H1 (cell line): ENCODE results near the gene BCL2A1. TPM values are rescaled to one million over a fixed set of nuclear protein-coding genes. Genes with fewer than 3 reads are reported as not detected.

Experiments
- CTCF ChIA-PET: fragments of 300-600 bp; sonication (Branson Sonifier 250); formaldehyde crosslinking; loops from one replicate; lab custom pipeline; 2021; ENCODE audit not compliant: partially characterized antibody; lab: Charles Lee
- POLR2A ChIA-PET: fragments of 300-600 bp; sonication (Branson Sonifier 250); formaldehyde crosslinking; loops from one replicate; lab custom pipeline; 2021; ENCODE audit warnings: inconsistent platforms; ENCODE audit not compliant: partially characterized antibody; lab: Charles Lee
- DNase-seq, 2 experiments: peaks; one replicate each; pipeline versions ENCODE4 v3.0.0 to v3.0.0-alpha.2; 2010 to 2022; ENCODE audit warnings: low spot score in 2 of 2, low read depth in 1 of 2, mixed read lengths in 1 of 2
- FAIRE-seq: peaks from 2 replicates; lab custom pipeline; 2011; peaks lifted over from hg19 to GRCh38; lab: Jason Lieb, UNC
- H2AFZ ChIP-seq: 2 replicates; pipeline ENCODE4 v1.8.1; 2012; ENCODE audit warnings: low read length, inconsistent platforms
- H2AK5ac ChIP-seq: 2 replicates; pipeline ENCODE4 v1.6.1; 2013; ENCODE audit warnings: low read depth, low read length
- H2BK120ac ChIP-seq: replicated peaks from 2 replicates; pipeline ENCODE3; 2013; ENCODE audit warnings: low read depth, low read length, inconsistent platforms
- H2BK12ac ChIP-seq: 2 replicates; pipeline ENCODE4 v1.6.1; 2013; ENCODE audit warnings: low read depth, low read length
- H2BK15ac ChIP-seq: 2 replicates; pipeline ENCODE4 v1.6.1; 2013; ENCODE audit warnings: low read length
- H2BK20ac ChIP-seq: 2 replicates; pipeline ENCODE4 v1.6.1; 2013; ENCODE audit warnings: low read length
- H2BK5ac ChIP-seq: 2 replicates; pipeline ENCODE4 v1.6.1; 2013; ENCODE audit warnings: low read depth, low read length
- H3K14ac ChIP-seq: 2 replicates; pipeline ENCODE4 v1.6.1; 2013; ENCODE audit warnings: inconsistent platforms; ENCODE audit not compliant: insufficient read length
- H3K18ac ChIP-seq: 2 replicates; pipeline ENCODE4 v1.6.1; 2013; ENCODE audit warnings: low read length; ENCODE audit errors: extremely low read depth
- H3K23ac ChIP-seq: 2 replicates; pipeline ENCODE4 v1.6.1; 2013; ENCODE audit warnings: inconsistent platforms; ENCODE audit not compliant: insufficient read length
- H3K23me2 ChIP-seq: 2 replicates; pipeline ENCODE4 v1.6.1; 2013; ENCODE audit warnings: low read depth, low read length
- H3K27ac ChIP-seq: 2 replicates; pipeline ENCODE4 v1.6.1; 2011; ENCODE audit warnings: low read depth, low read length, inconsistent platforms
- H3K27me3 ChIP-seq, 4 experiments: replicated peaks in 1 of 4; 1 replicate in 1 of 4; 2 replicates in 3 of 4; pipeline versions ENCODE4 v1.6.1 to v1.8.1; 2011 to 2013; ENCODE audit warnings: low read length in 3 of 4, mild to moderate bottlenecking in 3 of 4, inconsistent platforms in 2 of 4, mixed read lengths in 2 of 4, moderate library complexity in 1 of 4; ENCODE audit not compliant: control insufficient read depth in 3 of 4, insufficient read depth in 3 of 4; ENCODE audit errors: extremely low read depth in 1 of 4
- H3K36me3 ChIP-seq, 4 experiments: 2 replicates each; pipeline versions ENCODE4 v1.6.1 to v1.8.1; 2011 to 2013; ENCODE audit warnings: mild to moderate bottlenecking in 4 of 4, low read length in 3 of 4, moderate library complexity in 2 of 4, control low read depth in 1 of 4, inconsistent platforms in 1 of 4; ENCODE audit not compliant: insufficient read depth in 4 of 4, control insufficient read depth in 2 of 4
- H3K4ac ChIP-seq: replicated peaks from 2 replicates; pipeline ENCODE3; 2013; ENCODE audit warnings: low read length, low read depth, mixed read lengths, inconsistent platforms; ENCODE audit not compliant: insufficient read length
- H3K4me1 ChIP-seq, 4 experiments: replicated peaks in 1 of 4; 1 replicate in 1 of 4; 2 replicates in 3 of 4; pipeline versions ENCODE4 v1.6.1 to v1.8.1; 2011 to 2013; ENCODE audit warnings: low read length in 3 of 4, inconsistent platforms in 2 of 4, mixed read lengths in 1 of 4; ENCODE audit not compliant: insufficient read depth in 4 of 4, control insufficient read depth in 3 of 4
- H3K4me2 ChIP-seq, 2 experiments: 2 replicates each; pipeline versions ENCODE4 v1.6.1 to v1.8.1; 2011 to 2013; ENCODE audit warnings: low read depth in 2 of 2, low read length in 2 of 2, control low read depth in 1 of 2, inconsistent platforms in 1 of 2, mild to moderate bottlenecking in 1 of 2; ENCODE audit not compliant: insufficient read depth in 1 of 2
- H3K4me3 ChIP-seq, 4 experiments: fragments of 200-600, 300-600 bp in 1 of 4; sonication (generic), shearing (Covaris generic), sonication (Bioruptor Twin) in 1 of 4; 2 replicates each; pipeline versions ENCODE4 v1.5.1 to v1.8.1; 2011 to 2016; ENCODE audit warnings: low read length in 4 of 4, low read depth in 3 of 4, control low read depth in 2 of 4, inconsistent platforms in 2 of 4, mild to moderate bottlenecking in 2 of 4, mixed read lengths in 1 of 4, moderate library complexity in 1 of 4; ENCODE audit not compliant: insufficient read depth in 2 of 4; ENCODE audit errors: extremely low read depth in 1 of 4
- H3K56ac ChIP-seq: replicated peaks from 2 replicates; pipeline ENCODE3; 2013; ENCODE audit warnings: low read depth, mild to moderate bottlenecking, mixed read lengths, low read length, inconsistent platforms; ENCODE audit not compliant: insufficient read length
- H3K79me1 ChIP-seq: 2 replicates; pipeline ENCODE4 v1.6.1; 2013; ENCODE audit warnings: low read depth, low read length, control low read depth
- H3K79me2 ChIP-seq, 2 experiments: 2 replicates each; pipeline versions ENCODE4 v1.6.1 to v1.8.1; 2012 to 2013; ENCODE audit warnings: low read length in 2 of 2, mild to moderate bottlenecking in 2 of 2, inconsistent platforms in 1 of 2; ENCODE audit not compliant: insufficient read depth in 2 of 2, control insufficient read depth in 1 of 2
- H3K9ac ChIP-seq, 4 experiments: replicated peaks in 1 of 4; 1 replicate in 1 of 4; 2 replicates in 3 of 4; pipeline versions ENCODE4 v1.6.1 to v1.8.1; 2011 to 2013; ENCODE audit warnings: low read depth in 3 of 4, low read length in 3 of 4, control low read depth in 2 of 4, mild to moderate bottlenecking in 2 of 4, moderate library complexity in 2 of 4, inconsistent platforms in 1 of 4; ENCODE audit errors: extremely low read depth in 1 of 4
- H3K9me3 ChIP-seq, 2 experiments: 2 replicates each; pipeline versions ENCODE4 v1.6.1 to v1.8.1; 2012 to 2013; ENCODE audit warnings: mild to moderate bottlenecking in 2 of 2, moderate library complexity in 2 of 2, control low read depth in 1 of 2, inconsistent platforms in 1 of 2, low read depth in 1 of 2, low read length in 1 of 2, mixed read lengths in 1 of 2; ENCODE audit not compliant: insufficient read depth in 2 of 2
- H4K20me1 ChIP-seq, 2 experiments: replicated peaks in 1 of 2; 2 replicates each; pipeline versions ENCODE3 to v1.8.1; 2011 to 2013; ENCODE audit warnings: inconsistent platforms in 2 of 2, low read length in 2 of 2, mild to moderate bottlenecking in 1 of 2; ENCODE audit not compliant: insufficient read depth in 2 of 2, control insufficient read depth in 1 of 2
- H4K5ac ChIP-seq: 2 replicates; pipeline ENCODE4 v1.6.1; 2013; ENCODE audit warnings: low read length, low read depth, mixed read lengths, inconsistent platforms; ENCODE audit not compliant: insufficient read length
- H4K8ac ChIP-seq: 2 replicates; pipeline ENCODE4 v1.8.0; 2013; ENCODE audit warnings: mild to moderate bottlenecking, moderate library complexity, low read length, inconsistent platforms; ENCODE audit not compliant: insufficient read depth; ENCODE audit errors: extremely low read depth
- H4K91ac ChIP-seq: replicated peaks from 2 replicates; pipeline ENCODE3; 2013; ENCODE audit warnings: low read length, mixed read lengths, inconsistent platforms; ENCODE audit not compliant: insufficient read length
- ATF2 ChIP-seq: IDR thresholded peaks from 2 replicates; pipeline ENCODE4 v1.6.1; 2012; ENCODE audit warnings: low read length, inconsistent platforms
- BACH1 ChIP-seq: IDR thresholded peaks from 2 replicates; pipeline ENCODE4 v1.6.1; 2012; ENCODE audit warnings: low read length, improper control_type of control experiment
- CEBPB ChIP-seq: IDR thresholded peaks from 2 replicates; pipeline ENCODE4 v1.6.1; 2012; ENCODE audit warnings: low read depth, low read length
- CREB1 ChIP-seq: IDR thresholded peaks from 2 replicates; pipeline ENCODE4 v1.6.1; 2012; ENCODE audit warnings: inconsistent platforms
- GTF2F1 ChIP-seq: IDR thresholded peaks from 2 replicates; pipeline ENCODE4 v1.6.1; 2012; ENCODE audit warnings: low read depth, low read length, improper control_type of control experiment, borderline replicate concordance
- NANOG ChIP-seq: IDR thresholded peaks from 2 replicates; pipeline ENCODE4 v1.6.1; 2011; ENCODE audit warnings: low read length, low read depth, mild to moderate bottlenecking, inconsistent platforms; ENCODE audit not compliant: insufficient read depth, poor library complexity, severe bottlenecking
- PHF8 ChIP-seq: fragments of 200-600 bp; sonication (generic); conservative IDR thresholded peaks from 2 replicates; pipeline ENCODE4 v1.7.1; 2012; ENCODE audit warnings: low read depth, mild to moderate bottlenecking, inconsistent platforms, low read length, moderate library complexity
- SIX5 ChIP-seq: IDR thresholded peaks from 2 replicates; pipeline ENCODE4 v1.6.1; 2011; ENCODE audit warnings: mild to moderate bottlenecking, low read depth, low read length
- SP2 ChIP-seq: IDR thresholded peaks from 2 replicates; pipeline ENCODE4 v1.6.1; 2012; ENCODE audit warnings: mild to moderate bottlenecking, low read length, inconsistent platforms
- TAF7 ChIP-seq: optimal IDR thresholded peaks from 2 replicates; pipeline ENCODE3; 2011; ENCODE audit warnings: low read depth, mild to moderate bottlenecking, inconsistent platforms, low read length, moderate library complexity, borderline replicate concordance
- TEAD4 ChIP-seq: IDR thresholded peaks from 2 replicates; pipeline ENCODE4 v1.6.1; 2012; ENCODE audit warnings: low read depth, low read length, inconsistent platforms, mixed read lengths
- USF2 ChIP-seq: IDR thresholded peaks from 2 replicates; pipeline ENCODE4 v1.6.1; 2011; ENCODE audit warnings: low read length, improper control_type of control experiment
- WGBS, 2 experiments: shearing (Covaris generic) in 1 of 2; methylation state at CpG; one replicate each; pipeline versions ENCODE4 v1.1.6 to v1.1.7; 2013 to 2015; ENCODE audit warnings: low lambda C conversion rate in 2 of 2, mixed read lengths in 2 of 2, inconsistent platforms in 1 of 2, low coverage in 1 of 2, missing lambda C conversion rate in 1 of 2; ENCODE audit not compliant: insufficient replicate concordance in 2 of 2, insufficient coverage in 1 of 2, insufficient read length in 1 of 2; ENCODE audit errors: extremely low coverage in 1 of 2, missing lambda C conversion rate in 1 of 2; 5-methylcytosine and 5-hydroxymethylcytosine counted together
- polyA plus RNA-seq, 7 experiments: library from polyadenylated mRNA; depleted of rRNA in 3 of 7; stranded (reverse) in 5 of 7; unstranded in 2 of 7; fragments of >200 nt in 5 of 7; fragments of 200-250 nt in 2 of 7; gene quantifications; 1 replicate in 5 of 7; 2 replicates in 1 of 7; 4 replicates in 1 of 7; pipeline versions ENCODE4 v1.2.1 to v1.2.3, GENCODE V29; 2011 to 2013; ENCODE audit warnings: missing spikeins in 2 of 7, mixed read lengths in 2 of 7
- total RNA-seq: library from RNA; stranded (reverse); fragmentation: NEBNext Ultra II Directional; extraction: Animal tissue kit (Norgen Biotek cat#: 25700); gene quantifications from 2 replicates; pipeline ENCODE4 v1.2.1, GENCODE V29; 2021

Gene BCL2A1
- total and polyA plus RNA-seq, 2 of the 8 experiments (the other 6 are each of a cell fraction or from before 2014, with no cell fraction given): not detected

GRCh38 chr15:79948761-79949160, 22.2 kb downstream of the BCL2A1 start:
- 86% methylated on average over 3 of the region's 3 CpGs; no CpG with 5 or more reads in 1 of the 2 experiments for WGBS, 2 experiments
- H3K79me1 ChIP-seq: no peaks in the 10 kb centered on the region
- no peaks in the 10 kb centered on the region for H3K4me1 ChIP-seq
- no peaks in the 10 kb centered on the region for H3K9me3 ChIP-seq
- H3K56ac ChIP-seq: no peak overlapping the region
- no peak overlapping the region for H2BK5ac ChIP-seq
- no peaks in the 10 kb centered on the region for H3K79me2 ChIP-seq
- H3K14ac ChIP-seq: no peak overlapping the region
- ChIA-PET POLR2A (interaction anchor here (1.1 kb wide), 1 partner anchor 28 kb away, joined by 5 read pairs; no protein-coding TSS in a partner anchor), CTCF (interaction anchor here (1.2 to 1.3 kb wide), 3 partner anchors 13 to 566 kb away, joined by 3 read pairs; no protein-coding TSS in a partner anchor)
- H2AK5ac ChIP-seq: no peak overlapping the region
- DNase-seq (no peak), FAIRE-seq (no peak)
- no peaks in the 10 kb centered on the region for H3K23me2 ChIP-seq
- no peak overlapping the region for H3K27ac ChIP-seq
- H4K20me1 ChIP-seq: no peaks in the 10 kb centered on the region
- no peak overlapping the region for H3K4me3 ChIP-seq
- no peak overlapping the region for H3K18ac ChIP-seq
- H3K23ac ChIP-seq: no peak overlapping the region
- H3K9ac ChIP-seq: no peak overlapping the region
- H3K27me3 ChIP-seq: no peaks in the 10 kb centered on the region
- no peak overlapping the region for H3K4ac ChIP-seq
- H2BK12ac ChIP-seq: no peak overlapping the region
- no peak overlapping the region for H2BK120ac ChIP-seq
- H3K36me3 ChIP-seq: no peaks in the 10 kb centered on the region
- H2BK20ac ChIP-seq: no peak overlapping the region
- H4K8ac ChIP-seq: no peak overlapping the region
- no peak overlapping the region for H2BK15ac ChIP-seq
- H4K91ac ChIP-seq: no peak overlapping the region
- no peak overlapping the region for H4K5ac ChIP-seq
- no peak overlapping the region for H3K4me2 ChIP-seq
- H2AFZ ChIP-seq: peak overlapping the region; percentile 67; the same call in 1 of the 2 replicates
- TF ChIP-seq PHF8 (no peak), ATF2 (no peak), NANOG (no peak), CREB1 (no peak), CEBPB (no peak), SIX5 (no peak), TAF7 (no peak), GTF2F1 (no peak), BACH1 (no peak), USF2 (no peak), TEAD4 (no peak), SP2 (no peak)
